Retinal pigment epithelial cell (primary cell): ENCODE data around the gene TCF21.

Experiments
- DNase-seq: peaks from one replicate; pipeline ENCODE4 v3.0.0-alpha.2; 2010; ENCODE audit warnings: low read depth
- H3K4me3 ChIP-seq: 2 replicates; pipeline ENCODE4 v1.5.1; 2011; ENCODE audit warnings: mild to moderate bottlenecking, low read length, control low read depth, moderate library complexity
- TF ChIP-seq, protein P1 (sequence below): conservative IDR thresholded peaks from 2 replicates; pipeline ENCODE4 v1.5.1; 2011; ENCODE audit warnings: low read depth, low read length, control low read depth, inconsistent platforms

Gene TCF21

DNA sequence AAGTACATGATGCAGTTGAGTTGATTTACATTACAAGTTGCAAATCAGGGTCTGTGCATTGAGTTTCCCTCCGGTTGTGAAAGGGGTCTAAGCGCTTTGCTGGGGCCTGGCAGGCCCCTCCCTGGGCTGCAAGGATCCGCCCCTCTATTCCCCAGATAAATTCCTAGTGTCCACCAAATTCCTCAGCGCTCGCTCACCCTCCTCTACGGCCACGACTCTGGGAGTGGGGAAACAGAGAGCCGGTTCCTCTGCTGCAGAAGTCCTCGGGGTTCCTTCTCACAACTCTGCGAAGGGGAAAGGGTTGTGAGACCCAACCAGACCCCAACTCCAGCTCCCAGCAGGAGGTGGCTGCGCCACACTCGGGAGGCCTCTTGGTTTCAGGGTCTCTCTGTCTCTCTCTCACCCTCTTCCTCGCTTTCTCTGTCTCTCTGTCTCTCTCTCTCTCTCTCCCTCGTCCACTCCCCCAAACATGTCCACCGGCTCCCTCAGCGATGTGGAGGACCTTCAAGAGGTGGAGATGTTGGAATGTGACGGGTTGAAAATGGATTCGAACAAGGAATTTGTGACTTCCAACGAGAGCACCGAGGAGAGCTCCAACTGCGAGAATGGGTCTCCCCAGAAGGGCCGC, at the start of gene TCF21:
TSS of gene TCF21 (plus strand) at position 185 of the 628 bp plus-strand sequence. CDS start at position 470, 285 bp downstream.
- H3K4me3 ChIP-seq, result peak within 1 kb of the TSS; percentile 52
- no peak for DNase-seq
- TF ChIP-seq, protein P1, sequence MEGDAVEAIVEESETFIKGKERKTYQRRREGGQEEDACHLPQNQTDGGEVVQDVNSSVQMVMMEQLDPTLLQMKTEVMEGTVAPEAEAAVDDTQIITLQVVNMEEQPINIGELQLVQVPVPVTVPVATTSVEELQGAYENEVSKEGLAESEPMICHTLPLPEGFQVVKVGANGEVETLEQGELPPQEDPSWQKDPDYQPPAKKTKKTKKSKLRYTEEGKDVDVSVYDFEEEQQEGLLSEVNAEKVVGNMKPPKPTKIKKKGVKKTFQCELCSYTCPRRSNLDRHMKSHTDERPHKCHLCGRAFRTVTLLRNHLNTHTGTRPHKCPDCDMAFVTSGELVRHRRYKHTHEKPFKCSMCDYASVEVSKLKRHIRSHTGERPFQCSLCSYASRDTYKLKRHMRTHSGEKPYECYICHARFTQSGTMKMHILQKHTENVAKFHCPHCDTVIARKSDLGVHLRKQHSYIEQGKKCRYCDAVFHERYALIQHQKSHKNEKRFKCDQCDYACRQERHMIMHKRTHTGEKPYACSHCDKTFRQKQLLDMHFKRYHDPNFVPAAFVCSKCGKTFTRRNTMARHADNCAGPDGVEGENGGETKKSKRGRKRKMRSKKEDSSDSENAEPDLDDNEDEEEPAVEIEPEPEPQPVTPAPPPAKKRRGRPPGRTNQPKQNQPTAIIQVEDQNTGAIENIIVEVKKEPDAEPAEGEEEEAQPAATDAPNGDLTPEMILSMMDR, result no peak

DNA sequence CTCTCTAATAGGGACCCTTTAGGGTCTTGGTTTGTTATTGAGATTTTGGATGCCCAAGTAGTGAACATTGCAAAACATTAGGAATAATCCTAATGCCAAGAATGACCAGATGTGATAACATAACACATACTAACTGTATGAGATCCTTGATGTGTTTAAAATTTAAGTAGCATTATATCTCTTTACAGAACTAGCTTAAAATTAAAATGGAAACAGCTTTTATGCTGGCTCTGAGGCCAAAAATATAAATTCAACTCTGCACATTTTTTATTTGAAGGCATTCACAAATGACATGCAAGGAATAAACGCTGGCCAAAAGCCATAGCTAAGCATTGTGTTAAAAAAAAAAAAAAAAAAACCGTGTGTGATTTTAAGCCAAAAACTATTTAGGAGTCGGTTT, 47.7 kb upstream of the TCF21 start:
- DNase-seq, result no peak
- no peak overlapping the region for H3K4me3 ChIP-seq
- TF ChIP-seq, protein P1, result no peak

DNA sequence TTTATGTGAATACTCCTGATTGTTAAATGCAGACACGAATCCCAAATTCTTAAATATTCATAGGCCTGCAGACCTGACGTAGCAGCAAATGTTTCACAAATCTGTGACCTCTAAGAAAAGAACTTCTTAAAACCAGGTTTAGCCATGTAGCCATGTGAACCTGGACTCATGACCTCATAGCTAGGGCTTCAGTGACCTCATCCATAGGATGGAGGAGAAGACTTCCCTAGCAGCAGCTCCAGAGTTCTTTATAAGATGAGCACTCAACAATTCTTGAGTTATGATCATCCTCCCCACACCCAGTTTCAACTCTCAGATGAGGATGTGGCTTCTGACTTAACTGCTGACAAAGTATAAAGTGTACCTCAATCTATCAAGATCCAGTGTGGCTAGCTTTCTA, 45.8 kb upstream of the TCF21 start:
- TF ChIP-seq, protein P1, result no peak
- no peak for DNase-seq
- H3K4me3 ChIP-seq, result no peak overlapping the region

DNA sequence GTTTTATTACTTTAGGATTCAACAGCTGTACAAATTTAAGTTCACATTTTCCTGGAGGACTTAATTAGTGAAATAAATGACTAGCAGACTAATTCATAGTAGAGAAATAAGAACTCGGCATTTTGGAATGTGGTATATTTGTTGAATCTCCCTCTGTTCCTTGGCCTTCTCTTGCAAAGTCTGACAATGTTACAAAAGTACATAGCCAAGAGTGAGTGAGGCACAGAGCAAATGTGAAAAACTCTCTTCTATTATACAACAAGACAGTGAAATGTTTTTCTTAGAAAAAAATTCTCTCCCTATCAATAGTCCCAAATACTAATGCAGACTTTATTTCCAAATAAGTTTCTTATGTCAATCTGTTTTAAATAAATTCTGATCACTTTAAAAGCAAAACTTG, 44.2 kb upstream of the TCF21 start:
- TF ChIP-seq, protein P1, result no peak
- DNase-seq, result no peak
- H3K4me3 ChIP-seq, result no peak overlapping the region

DNA sequence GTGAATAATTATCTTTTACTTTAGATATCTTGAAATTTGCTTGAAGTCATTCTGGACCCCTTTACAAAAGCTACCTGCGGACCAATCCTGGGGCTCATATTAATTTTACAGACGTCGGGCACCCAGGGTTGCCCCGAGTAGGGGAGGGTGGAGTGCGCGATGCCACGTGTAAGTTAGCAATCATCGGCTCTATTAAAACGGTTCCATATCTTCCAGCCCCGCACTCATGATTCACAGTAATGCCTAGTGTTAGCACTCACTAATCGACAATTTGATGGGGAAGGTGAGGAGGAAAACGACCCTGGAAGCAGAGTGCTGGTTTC, 34.9 kb upstream of the TCF21 start:
- TF ChIP-seq, protein P1, result no peak
- peak overlapping the region; percentile 54 for H3K4me3 ChIP-seq
- no peak for DNase-seq

DNA sequence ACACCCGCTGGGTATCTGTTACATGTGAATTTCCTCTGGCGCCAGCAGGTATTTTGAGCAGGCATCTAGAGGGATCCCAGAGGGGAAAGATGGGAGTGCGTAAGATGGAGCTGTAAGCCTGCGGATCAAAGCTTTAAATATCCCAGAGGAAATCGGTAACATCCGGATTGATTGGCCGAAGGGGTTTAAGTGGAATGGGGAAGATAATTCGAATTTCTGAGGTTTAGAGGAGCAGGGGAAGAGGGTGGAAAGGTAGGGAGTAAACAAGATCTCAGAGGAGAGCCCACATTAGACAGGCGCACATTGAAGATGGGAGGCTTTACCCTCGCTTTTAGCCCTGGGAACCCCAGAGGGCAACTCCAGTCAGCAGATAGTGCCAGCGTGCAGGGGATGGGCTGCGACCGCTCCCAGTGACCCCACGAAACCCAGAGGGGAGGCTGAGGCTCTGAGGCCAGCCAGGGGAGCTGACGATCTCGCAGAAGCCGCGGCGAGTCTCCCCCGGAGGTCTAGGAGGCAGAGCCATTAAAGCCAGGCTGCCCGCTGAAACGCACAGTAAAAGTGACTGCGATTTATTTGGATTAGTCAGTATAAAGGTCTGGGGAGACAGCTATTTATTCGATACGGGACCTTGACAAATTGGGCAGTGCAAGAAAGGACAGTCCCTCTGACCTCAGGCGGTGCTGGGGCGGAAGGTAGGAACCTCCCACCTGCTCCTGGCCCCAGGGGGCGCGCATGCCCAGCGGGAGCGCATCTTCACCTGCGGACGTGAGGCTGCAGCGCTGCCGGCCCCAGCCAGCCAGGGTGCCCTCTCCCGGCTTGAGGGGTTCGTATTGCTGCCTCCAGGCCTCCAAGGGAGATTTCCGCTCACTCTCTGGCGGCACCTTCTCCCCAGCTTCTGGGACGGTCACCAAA, 34.3 kb upstream of the TCF21 start:
- DNase-seq, result no peak
- TF ChIP-seq, protein P1, result peak; percentile 38
- peak overlapping the region; percentile 54 for H3K4me3 ChIP-seq
